ENCODE data around the gene PRPF31.

The PRPF31 gene

DNA sequence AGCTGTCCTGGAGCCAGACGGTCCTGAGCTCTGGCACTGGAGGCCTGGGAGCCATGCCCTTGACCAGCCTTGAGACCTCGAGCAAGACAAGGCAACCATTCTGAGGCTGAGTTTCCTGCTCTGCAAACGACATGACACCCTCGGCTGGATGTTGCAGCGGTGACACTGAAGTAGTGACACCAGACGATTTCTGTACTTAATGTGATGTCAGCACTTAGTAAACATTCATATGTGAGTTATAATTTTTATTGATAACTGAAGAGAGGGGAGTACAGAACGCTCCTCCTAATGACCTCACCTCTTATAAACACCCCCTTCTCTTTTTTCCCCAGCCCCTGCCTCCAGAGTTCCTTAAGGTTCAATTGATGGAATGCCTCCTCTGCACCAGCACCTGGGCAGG, 7.1 kb upstream of the PRPF31 start:
- DNase-seq (ENCODE audit: low spot score): no peak

DNA sequence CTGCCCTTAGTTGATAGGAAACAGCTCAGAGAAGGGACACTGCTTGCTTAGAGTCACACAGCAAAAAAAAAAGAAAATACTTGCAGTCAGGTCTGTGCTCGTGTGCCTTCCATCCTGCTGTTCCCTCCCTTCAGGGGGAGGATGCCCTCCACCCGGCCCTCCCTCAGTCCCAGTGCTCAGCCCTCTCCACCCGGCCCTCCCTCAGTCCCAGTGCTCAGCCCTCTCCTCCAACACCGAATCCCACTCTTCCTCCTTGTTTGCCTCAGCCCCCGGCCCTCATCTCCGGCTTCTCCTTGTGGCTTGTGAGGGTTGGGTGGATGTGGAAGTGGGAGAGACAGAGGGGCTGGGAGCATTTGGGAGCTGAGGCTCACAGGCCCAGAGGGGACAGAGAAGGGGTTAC, 5.9 kb upstream of the PRPF31 start:
- DNase-seq (ENCODE audit: low spot score): no peak

DNA sequence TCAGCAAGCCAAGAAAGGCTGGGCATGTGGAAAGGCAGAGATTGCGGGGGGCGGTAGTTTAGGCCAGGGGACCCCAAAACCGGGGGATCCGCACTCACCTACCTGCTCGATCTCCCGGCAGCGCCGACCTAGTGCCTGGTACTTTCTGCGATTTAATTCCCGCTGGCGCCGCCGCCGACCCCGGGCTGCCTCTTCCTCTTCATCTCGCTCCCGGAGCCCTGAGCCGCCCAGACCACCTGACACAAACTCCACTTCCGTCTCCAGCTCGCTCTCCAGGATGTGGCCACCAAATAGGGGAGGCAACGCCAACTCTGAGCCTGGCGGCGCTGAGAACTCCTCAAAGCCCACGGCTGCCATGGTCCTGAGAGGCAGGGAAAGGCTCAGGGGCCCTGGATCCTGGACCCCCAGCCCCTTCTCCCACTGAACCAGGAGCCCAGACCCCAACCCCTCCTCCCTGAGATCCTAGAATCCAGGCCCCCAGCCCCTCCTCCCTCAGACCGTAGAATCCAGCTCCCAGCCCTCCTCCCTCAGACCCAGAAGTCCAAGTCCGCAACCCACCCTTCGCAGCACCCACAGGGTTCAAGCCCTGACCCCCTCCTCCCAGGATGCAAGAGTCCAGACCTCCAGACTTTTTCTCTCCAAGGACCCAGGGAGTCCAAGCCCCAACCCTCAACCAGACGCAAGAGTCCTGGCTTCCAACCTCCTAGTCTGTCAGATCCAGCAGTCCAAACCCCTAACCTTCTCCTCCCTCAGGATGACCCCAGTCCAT, 1.0 kb upstream of the PRPF31 start:
- DNase-seq (ENCODE audit: low spot score): peak; percentile 44

DNA sequence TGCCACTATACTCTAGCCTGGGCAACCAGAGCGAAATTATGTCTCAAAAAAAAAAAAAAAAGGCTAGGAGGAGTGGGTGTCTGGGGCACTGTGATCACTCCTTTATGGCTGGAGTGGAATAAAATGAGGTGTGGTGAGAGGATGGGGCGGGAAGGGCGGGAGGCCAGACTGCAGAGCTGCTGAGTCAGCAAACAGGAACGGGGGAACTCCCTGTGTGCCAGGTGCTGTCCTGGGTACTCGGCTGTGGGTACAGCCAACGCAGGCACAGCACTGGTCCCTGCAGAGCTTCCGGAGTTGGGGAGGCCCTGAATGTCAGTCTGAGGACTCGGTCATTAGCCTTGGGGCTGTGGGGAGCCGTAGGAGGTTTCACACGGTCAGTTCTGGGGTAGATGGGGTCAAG, 5.7 kb downstream of the PRPF31 start:
- DNase-seq (ENCODE audit: low spot score): no peak

DNA sequence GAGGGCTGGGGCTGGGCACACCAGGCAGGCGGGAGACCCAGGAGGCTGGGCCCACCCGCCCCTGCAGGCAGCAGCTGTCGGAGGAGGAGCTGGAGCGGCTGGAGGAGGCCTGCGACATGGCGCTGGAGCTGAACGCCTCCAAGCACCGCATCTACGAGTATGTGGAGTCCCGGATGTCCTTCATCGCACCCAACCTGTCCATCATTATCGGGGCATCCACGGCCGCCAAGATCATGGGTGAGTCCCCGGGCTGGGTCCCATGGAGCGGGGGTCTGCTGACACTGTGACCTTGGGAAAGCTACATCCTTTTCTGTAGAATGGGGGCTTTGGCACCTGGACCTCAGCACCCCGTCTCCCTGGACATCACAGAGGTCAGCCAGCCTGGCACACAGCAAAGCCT, 8.1 kb downstream of the PRPF31 start:
- DNase-seq (ENCODE audit: low spot score): no peak

DNA sequence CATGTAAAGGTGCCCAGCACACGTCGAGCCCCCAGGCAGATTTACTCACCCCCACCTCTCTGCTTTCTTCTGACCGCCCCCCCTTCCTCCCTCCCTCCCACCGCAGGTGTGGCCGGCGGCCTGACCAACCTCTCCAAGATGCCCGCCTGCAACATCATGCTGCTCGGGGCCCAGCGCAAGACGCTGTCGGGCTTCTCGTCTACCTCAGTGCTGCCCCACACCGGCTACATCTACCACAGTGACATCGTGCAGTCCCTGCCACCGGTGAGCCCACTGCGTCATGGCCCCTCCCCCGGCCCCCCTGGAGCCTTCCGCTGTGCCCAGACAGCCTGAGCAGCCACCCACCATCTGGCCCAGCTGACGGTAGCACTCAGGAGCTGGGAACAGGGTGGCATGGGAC, 8.8 kb downstream of the PRPF31 start:
- DNase-seq (ENCODE audit: low spot score): no peak

DNA sequence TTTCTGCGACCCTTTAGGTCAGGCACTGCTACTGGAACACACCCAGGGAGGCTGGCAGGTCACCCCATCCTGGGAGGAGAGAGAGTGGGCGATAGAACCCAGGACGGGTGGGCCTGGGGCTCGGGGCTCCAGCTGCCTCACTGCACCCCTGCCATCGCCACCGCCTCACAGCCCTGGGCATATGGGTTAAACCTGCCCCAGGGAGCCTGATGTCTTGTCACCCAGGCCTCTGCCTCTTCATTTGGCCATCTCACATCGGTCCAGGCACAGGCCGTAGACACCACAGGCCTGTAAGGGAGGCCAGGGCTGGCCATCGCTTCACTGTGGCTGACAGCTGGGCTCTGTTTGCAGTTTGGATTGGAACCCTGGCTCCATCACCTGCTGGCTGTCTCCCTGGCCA, 10.2 kb downstream of the PRPF31 start:
- no peak for DNase-seq (ENCODE audit: low spot score)

DNA sequence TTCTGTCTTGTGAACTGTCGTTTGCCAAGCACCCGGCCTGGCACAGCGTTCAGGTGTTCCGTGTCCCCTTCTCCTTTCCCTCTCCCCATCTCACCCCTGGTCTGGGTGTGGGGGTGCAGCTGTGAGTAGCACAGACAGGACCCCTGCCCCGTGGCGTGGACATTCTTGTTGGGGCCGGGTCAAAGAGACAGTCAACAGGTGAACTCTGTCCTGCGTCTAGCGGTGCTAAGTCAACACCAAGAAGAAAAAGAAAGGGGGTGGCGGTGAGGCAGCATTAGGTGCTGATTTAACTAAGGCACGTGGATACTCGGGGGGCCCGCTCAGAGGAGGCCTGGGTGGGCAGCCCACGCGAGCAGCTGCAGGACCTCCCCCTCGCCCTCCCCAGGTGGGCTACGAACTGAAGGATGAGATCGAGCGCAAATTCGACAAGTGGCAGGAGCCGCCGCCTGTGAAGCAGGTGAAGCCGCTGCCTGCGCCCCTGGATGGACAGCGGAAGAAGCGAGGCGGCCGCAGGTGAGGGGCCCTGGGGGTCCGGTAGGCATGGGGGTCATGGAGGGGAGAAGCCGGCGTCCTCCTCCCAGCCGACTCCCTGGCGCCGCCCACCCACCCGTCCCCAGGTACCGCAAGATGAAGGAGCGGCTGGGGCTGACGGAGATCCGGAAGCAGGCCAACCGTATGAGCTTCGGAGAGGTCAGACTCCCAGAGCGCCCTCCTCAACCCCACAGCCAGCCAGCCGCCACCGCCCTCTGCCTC, 12.3 kb downstream of the PRPF31 start:
- no peak for DNase-seq (ENCODE audit: low spot score)

DNA sequence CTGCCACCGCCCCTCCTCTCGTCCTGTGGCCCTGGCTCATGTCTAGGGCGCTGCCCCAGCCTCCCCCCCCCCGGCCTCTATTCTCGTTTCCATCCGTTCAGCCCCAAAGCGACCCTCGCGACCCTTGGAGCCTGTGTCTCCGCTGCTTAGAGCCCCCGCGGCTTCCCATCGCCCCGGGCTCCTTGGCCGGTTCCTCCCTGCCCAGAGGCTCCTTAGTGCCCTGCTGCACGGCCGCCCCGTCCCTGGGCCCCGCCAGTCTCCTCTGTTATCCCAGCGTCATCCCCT, 12.8 kb downstream of the PRPF31 start:
- DNase-seq (ENCODE audit: low spot score): no peak

DNA sequence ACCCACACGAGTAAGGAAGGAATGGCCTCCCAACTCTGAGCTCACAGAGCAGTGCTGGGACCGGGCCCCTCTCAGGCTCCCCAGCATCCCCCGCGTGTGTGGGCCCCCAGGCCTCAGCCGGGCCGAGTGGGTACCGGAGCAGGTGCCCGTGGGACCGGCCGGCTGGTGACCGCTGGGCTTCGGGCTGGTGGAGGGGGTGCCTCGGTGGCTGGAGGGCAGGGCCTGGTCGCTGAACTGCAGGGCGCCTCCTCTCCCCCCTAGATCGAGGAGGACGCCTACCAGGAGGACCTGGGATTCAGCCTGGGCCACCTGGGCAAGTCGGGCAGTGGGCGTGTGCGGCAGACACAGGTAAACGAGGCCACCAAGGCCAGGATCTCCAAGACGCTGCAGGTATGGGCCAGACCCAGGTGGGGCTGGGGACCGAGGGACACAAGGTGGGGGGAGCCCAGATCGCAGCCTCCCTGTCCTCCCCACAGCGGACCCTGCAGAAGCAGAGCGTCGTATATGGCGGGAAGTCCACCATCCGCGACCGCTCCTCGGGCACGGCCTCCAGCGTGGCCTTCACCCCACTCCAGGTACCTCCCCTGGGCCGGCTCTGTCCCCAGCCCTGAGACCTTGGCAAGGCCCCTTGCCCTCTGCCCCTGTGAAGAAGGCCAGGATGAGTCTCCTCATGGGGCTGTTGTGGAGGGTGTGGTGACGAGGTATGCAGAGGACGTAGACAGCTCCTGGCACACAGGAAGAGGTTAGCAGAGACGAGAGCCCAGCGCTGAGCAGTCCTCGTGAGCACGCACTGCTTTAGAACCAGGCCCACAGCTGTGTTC, 13.5 kb downstream of the PRPF31 start:
- no peak for DNase-seq (ENCODE audit: low spot score)

DNA sequence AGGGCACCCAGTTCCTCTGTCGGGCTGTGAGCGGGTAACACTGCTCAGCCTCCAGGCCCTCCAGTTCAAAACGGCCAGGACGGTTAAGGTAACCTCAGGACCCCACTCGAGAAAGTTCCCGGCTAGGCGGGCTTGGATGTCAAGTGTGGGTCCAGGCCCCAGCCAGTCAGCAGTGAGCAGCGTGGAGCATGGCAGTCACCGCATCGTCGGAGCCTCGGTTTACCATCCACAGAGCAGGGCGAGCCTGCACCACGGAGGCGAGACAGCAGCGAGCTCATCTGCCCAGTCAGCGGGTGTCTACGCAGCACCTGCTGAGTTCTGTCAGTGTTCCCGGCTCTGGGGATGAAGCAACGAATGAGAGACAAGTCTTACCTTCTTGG, 14.1 kb downstream of the PRPF31 start:
- DNase-seq (ENCODE audit: low spot score): no peak

DNA sequence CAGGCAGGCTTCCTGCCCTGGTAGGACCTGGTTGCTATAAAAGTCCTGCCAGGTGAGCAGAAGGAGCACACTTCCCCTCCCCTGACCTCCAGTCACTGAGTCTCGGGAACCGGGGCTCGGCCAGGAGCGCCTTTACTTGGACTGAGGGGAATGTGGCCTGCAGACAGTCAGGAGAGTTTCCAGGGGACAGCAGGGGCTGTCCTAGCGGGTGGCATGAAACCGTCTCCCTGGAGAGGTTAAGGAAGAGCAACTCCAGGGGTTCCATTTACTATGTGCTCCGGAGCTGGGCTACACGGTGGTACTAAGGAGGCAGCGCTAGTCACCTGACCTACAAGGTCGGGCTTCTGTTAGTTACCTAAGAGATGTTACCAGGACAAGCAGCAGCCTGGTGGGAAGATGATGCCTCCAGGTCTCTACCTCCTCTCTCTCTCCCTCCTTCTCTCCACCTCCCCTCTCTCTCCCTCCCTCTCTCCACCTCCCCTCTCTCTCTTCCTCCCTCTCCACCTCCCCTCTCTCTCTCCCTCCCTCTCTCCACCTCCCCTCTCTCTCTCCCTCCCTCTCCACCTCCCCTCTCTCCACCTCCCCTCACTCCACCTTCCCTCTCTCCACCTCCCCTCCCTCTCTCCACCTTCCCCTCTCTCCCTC, 17.9 kb downstream of the PRPF31 start:
- DNase-seq (ENCODE audit: low spot score): no peak

DNA sequence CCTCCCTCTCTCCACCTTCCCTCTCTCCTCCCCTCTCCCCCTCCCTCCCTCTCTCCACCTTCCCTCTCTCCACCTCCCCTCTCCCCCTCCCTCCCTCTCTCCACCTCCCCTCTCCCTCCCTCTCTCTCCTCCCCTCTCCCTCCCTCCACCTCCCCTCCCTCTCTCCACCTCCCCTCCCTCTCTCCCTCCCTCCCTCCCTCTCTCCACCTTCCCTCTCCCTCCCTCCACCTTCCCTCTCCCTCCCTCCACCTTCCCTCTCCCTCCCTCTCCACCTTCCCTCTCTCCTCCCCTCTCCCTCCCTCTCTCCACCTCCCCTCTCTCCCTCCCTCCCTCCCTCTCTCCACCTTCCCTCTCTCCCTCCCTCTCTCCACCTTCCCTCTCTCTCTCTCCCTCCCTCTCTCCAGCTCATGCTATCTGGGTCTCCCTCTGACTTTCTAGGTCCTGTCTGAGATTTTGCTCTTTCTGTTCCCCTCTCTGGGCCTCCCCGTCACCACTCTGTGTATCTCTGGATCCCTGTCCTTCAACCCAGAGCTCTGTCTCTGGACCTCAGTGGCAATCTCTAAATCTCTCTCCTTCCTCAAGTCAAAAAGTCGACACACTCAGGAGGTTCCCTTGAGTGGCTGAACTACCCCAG, 18.5 kb downstream of the PRPF31 start:
- no peak for DNase-seq (ENCODE audit: low spot score)

DNA sequence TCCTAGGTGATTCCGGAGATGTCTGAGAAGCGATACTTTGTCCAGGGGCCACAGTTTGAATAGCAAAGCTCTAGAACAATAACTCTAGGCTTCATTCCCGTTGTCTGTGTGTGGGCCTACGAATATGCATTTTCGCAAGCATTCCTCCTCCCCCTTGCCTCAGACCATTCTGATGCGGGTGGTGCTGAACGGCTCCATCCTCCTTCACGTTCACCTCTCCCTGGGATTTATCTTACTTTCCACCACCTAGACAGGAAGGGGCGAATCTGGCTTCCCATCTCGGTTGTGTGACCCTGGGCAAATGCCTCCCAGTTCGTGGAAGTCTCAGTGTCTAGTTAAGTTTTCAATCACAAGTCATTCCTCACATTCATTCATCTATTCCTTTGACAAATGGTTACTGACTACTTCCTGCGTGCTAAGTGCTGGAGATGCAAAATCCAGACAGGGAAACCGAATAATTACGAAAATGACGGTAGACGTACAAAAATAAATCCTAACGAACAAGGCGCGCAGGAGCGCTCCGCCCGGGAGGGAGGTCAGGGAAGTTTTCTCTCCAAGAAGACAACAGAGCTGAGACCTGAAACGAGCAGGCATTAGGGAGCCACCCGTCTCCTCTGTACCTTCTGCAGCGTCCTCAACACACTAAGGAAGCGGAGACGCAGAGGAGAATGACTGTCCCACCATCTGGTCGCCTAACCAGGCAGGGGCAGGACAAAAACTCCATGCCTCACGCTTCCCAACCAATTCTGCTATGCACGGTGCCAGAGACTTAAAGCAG, 20.7 kb downstream of the PRPF31 start:
- DNase-seq (ENCODE audit: low spot score): peak; percentile 43

DNA sequence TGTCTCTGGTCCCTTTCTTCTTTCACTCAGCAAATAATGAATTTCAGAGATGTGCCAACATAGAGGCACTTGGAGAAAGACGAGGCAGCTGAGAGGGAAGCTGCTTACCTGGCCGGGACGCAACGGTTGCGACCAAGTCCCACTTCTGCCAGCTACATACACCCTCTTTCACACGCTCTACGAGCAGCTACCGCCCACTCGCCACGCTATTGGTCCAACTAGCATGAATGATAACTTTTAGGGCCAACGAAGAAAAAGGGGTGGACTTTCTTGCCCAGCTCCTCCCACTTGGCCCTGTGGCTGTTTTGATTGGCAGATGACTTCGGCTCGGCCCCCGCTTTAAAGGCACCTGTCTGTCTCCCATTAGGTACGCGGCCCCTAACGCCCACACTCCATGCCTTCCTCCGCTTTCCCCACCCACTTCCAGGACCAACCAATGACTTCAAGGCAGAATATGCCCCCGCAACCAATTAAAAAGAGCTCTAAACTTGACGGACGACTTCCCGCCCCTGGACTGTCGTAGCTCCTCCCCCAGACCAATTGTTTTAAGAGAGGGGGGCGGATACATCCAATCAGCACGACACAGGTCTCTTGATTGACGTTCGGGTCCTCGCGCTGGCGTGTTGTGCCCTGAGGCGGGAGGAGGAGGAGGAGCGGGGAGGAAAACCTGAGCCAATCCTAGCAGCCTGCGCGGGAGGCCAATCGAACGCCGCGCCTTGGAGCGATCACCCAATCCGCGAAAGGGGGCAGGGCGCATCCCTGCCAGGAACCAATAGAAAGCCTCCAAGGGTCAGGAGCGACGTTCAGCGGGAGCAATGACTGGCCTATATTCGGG, 21.5 kb downstream of the PRPF31 start:
- peak; percentile 98 for DNase-seq (ENCODE audit: low spot score)

DNA sequence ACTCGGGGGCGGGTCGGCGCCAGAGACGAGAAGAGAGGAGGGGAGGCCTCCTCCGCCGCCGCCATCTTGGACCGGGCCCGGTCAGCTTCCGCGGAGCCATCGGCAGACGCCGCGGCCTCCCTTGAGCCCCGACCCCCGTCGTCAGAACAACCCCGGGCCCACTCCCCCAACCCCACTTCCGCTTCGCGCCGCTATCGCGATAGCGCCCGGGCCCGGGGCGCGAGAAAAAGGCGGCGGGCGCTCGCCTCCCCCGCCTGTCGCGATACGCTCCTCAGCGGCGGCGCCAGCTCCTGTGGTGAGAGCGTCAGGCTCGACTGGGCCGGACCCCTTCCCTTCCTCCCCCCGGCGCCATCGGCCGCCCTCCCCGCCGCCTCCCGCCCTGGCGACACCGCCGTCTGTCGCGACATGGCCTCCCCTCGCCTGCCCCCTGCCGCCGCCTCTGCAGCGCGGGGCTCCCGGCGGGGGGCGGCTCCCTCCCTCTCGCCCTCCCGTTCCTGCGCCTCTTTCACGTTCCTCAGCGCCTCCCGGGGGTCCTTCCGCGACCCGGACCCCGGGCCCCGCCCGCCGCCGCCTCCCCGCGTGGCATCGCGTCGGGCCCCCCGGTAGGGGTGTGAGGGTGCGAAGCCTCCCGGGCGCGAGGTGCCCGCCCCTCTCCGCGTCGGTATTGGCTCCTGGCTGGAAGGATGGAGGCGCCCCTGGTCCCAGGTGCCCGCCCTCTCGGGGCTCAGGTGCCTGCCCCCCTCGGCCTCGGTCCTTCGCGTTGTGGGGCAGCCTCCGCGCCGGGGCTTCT, 22.3 kb downstream of the PRPF31 start, which contains the start of gene CNOT3:
Gene CNOT3 (plus strand): TSS at position 64 of the 790 bp plus-strand sequence. CDS start 5,217 bp downstream, outside the sequence.
- DNase-seq (ENCODE audit: low spot score): peak; percentile 26

DNA sequence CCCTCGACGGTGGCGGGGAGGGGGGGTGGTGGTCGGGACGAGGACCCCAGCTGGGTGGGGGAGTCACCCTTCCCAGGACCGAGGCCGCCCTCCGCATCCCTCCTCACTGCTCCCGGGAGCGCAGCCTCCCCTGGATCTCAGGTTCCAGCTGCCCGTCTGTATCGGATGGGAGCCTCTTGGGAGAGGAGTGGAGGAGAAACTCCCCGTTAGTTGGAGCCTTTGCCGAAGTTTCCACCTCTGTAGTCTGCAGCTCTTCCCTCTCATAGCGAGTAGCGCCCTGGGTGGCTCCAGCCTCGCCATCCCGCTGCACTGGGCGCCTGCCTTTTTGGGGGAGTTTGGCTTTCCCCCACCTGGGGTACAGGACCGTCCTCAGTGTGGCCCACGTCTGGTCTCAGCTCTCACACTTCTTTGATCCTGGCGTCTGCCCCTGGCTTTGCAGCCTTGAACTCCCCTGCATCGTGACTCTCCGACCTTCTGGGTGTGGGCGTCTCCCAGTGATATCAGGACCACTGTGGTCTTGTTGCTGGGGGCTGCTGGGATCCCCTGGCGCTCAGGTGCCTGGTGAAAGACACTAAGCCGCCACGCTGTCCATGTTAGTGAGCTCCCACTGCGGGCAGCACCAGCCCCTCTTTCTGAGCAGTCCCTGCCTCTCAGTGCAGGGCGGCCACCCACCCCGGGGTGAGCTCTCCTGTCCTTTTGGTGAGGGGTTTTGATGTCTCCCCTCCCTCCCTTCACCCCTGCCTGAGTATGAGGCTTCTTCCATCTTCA, 23.1 kb downstream of the PRPF31 start:
- DNase-seq (ENCODE audit: low spot score): no peak

DNA sequence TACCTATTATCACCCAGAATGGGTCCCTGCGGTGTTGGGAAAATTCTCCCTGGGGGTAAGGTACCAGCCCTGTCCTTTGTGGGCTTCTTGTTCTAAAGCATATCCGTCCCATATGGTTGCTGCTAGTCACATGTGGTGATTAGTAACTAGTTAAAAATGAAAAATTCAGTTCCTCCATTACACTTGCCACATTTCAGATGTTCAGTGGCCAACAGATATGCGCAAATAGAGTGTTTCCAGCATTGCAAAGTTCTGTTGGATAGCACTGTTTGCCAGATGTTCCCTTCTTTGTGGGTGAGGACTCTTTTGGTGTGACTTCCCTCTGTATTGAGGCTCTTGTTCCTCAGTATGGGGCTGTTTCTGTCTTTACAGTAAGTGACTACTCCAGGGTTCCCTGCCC, 25.8 kb downstream of the PRPF31 start:
- DNase-seq (ENCODE audit: low spot score): peak; percentile 56
